OCI-LY7 (cell line): ENCODE results near the gene DNAH9.

Source experiments
- CTCF ChIP-seq: fragments of 200-600 bp; sonication (generic); conservative IDR thresholded peaks from 2 replicates; pipeline ENCODE4 v1.5.1; 2014; ENCODE audit warnings: mild to moderate bottlenecking, antibody characterized with exemption, low read length, moderate library complexity, mixed read lengths
- EZH2phosphoT487 ChIP-seq: fragments of 200-600 bp; sonication (generic); IDR thresholded peaks from 2 replicates; pipeline ENCODE4 v1.6.1; 2018; ENCODE audit warnings: low read depth, borderline replicate concordance, mild to moderate bottlenecking, mixed run types, antibody characterized with exemption, low read length, moderate library complexity, mixed read lengths

GRCh38 chr17:11969565-11969964 is 371.3 kb downstream of the DNAH9 start:
- TF ChIP-seq CTCF (no peak), EZH2phosphoT487 (no peak)
